ENCODE data around the gene MAGEL2. TPM values are rescaled to one million over a fixed set of nuclear protein-coding genes. Genes with fewer than 3 reads are reported as not detected.

MAGEL2 gene
- total RNA-seq (not detected), total RNA-seq (0 to 0.18 (median 0) reads per million in 172 experiments)
- not detected for polyA plus RNA-seq (2013, experiment 1 of 2)
- polyA plus RNA-seq (2013, experiment 2 of 2), result 0.50 TPM

DNA sequence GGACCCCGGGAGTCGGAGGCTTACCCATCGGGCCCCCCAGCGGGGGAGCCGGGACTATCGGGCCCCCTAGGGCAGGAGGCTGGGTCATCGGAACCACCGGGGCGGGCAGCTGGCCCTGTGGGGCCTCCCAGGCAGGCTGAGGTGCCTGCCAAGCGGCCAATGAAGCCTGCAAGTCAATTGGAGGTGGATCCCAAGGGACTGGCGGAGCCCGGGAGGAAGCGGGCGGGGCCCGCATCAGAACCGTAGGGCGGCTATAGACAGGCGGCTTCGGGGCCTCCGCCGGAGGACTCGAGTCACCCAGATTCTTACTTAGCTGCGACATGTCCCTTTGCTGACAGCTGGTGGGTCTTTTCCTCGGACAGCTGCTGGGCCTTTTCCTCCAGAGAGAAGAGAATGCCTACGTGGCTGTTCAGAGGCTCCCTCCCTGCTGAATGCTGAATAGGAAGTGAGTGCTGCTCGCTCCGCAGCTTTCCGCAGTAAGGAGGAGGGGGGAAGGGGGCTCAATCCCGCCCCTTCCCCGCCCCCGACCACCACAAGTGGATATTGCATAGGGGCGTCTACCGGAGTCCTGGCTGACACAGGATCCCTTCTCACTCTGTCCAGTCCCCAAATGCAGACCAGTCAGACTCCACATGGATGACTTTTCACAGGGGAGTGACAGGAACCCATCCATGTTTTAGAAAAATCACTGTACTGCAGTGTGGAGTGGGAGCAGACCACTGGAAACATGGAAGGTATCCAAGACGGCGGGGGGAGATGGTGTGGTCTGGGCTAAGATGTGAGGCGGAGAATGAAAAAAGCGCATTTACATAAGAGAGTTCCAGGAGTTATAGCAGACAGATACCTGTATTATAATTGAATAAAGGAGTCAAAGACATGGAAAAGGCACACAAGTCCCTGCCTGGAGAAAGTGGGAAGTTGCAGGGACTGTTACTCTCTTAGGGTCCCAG is at the start of gene MAGEL2:
Gene MAGEL2 (minus strand): TSS at position 447 of the 950 bp plus-strand sequence. CDS start 125 bp downstream, at position 322.
- Histone ChIP-seq H3K9me3 (ENCODE audit: control insufficient read depth in 1 of 2, insufficient read depth in 1 of 2, low read length in 2 of 2) (peaks cover 0 to 26% of the 10 kb centered on the region in 2 experiments), H3K36me3 (ENCODE audit: insufficient read depth, low read length) (no peaks in the 10 kb centered on the region), H3K4me1 (ENCODE audit: insufficient read depth, low read length) (no peaks in the 10 kb centered on the region), H3K4me3 (ENCODE audit: low read length) (no peak within 1 kb of the TSS), H3K27ac (ENCODE audit: low read depth in 1 of 2, low read length in 2 of 2) (no peak within 1 kb of the TSS), H3K27me3 (ENCODE audit: control insufficient read depth in 1 of 2, insufficient read depth in 2 of 2, low read length in 2 of 2) (peaks cover 6 to 7% of the 10 kb centered on the region in 2 experiments)
- no peak within 1 kb of the TSS for H3K27ac Mint-ChIP-seq
- H3K4me1 Mint-ChIP-seq (ENCODE audit: low read depth), result no peaks in the 10 kb centered on the region
- CTCF ChIA-PET, result no interaction called here
- POLR2A ChIA-PET, result interaction anchor here (0.6 kb wide), 1 partner anchor 190 kb away, joined by 3 read pairs; no protein-coding TSS in a partner anchor
- no peaks in the 10 kb centered on the region for H3K36me3 Mint-ChIP-seq (ENCODE audit: low read depth)
- H3K9me3 Mint-ChIP-seq, result no peaks in the 10 kb centered on the region
- no peak for DNase-seq
- ATAC-seq (ENCODE audit: poor library complexity), result no peak
- TF ChIP-seq, protein P1, sequence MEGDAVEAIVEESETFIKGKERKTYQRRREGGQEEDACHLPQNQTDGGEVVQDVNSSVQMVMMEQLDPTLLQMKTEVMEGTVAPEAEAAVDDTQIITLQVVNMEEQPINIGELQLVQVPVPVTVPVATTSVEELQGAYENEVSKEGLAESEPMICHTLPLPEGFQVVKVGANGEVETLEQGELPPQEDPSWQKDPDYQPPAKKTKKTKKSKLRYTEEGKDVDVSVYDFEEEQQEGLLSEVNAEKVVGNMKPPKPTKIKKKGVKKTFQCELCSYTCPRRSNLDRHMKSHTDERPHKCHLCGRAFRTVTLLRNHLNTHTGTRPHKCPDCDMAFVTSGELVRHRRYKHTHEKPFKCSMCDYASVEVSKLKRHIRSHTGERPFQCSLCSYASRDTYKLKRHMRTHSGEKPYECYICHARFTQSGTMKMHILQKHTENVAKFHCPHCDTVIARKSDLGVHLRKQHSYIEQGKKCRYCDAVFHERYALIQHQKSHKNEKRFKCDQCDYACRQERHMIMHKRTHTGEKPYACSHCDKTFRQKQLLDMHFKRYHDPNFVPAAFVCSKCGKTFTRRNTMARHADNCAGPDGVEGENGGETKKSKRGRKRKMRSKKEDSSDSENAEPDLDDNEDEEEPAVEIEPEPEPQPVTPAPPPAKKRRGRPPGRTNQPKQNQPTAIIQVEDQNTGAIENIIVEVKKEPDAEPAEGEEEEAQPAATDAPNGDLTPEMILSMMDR (IDR thresholded peaks at IDR 0.05), result no peak
- H3K27me3 Mint-ChIP-seq, result peaks cover 21% of the 10 kb centered on the region
- H3K4me3 Mint-ChIP-seq, result no peak within 1 kb of the TSS
- intact Hi-C loops (cut with DNase I, micrococcal nuclease), result loop anchor here in 1 of 2 experiments (2.0 kb wide), 1 partner anchor 1853 kb away; no protein-coding TSS in a partner anchor

- no peaks in the 10 kb centered on the region for H3K27me3 ChIP-seq (ENCODE audit: control insufficient read depth in 1 of 2, insufficient read depth in 2 of 2, low read length in 2 of 2)
- H3K4me1 Mint-ChIP-seq (ENCODE audit: low read depth), result no peaks in the 10 kb centered on the region
- H3K4me3 ChIP-seq (ENCODE audit: low read length), result no peak overlapping the region
- no peak overlapping the region for H3K27ac ChIP-seq (ENCODE audit: low read depth in 1 of 2, low read length in 2 of 2)
- no peaks in the 10 kb centered on the region for H3K36me3 ChIP-seq (ENCODE audit: insufficient read depth, low read length)
- ATAC-seq (ENCODE audit: poor library complexity) (no peak), DNase-seq (no peak)
- H3K27ac Mint-ChIP-seq, result no peak overlapping the region
- H3K9me3 Mint-ChIP-seq, result peaks cover 6% of the 10 kb centered on the region
- no peaks in the 10 kb centered on the region for H3K36me3 Mint-ChIP-seq (ENCODE audit: low read depth)
- peaks cover 0 to 5% of the 10 kb centered on the region in 2 experiments for H3K9me3 ChIP-seq (ENCODE audit: control insufficient read depth in 1 of 2, insufficient read depth in 1 of 2, low read length in 2 of 2)
- POLR2A ChIA-PET, result no interaction called here
- intact Hi-C loops (cut with DNase I, micrococcal nuclease), result no loop called here
- CTCF ChIA-PET, result no interaction called here
- no peak overlapping the region for H3K4me3 Mint-ChIP-seq
- TF ChIP-seq, protein P1 (IDR thresholded peaks at IDR 0.05), result no peak
- H3K27me3 Mint-ChIP-seq, result no peaks in the 10 kb centered on the region
- no peaks in the 10 kb centered on the region for H3K4me1 ChIP-seq (ENCODE audit: insufficient read depth, low read length)
Observed at GRCh38 chr15:23695282-23695681, 47.6 kb upstream of the MAGEL2 start.

- CTCF ChIA-PET, result no interaction called here
- no peaks in the 10 kb centered on the region for H3K27me3 Mint-ChIP-seq
Observed at GRCh38 chr15:23694592-23694991, 46.9 kb upstream of the MAGEL2 start.

More at GRCh38 chr15:23694592-23694991, 46.9 kb upstream of the MAGEL2 start:
- no peaks in the 10 kb centered on the region for H3K4me1 Mint-ChIP-seq (ENCODE audit: low read depth)
- peaks cover 6% of the 10 kb centered on the region for H3K9me3 Mint-ChIP-seq
- H3K4me3 Mint-ChIP-seq, result no peak overlapping the region
- POLR2A ChIA-PET, result no interaction called here
- ATAC-seq (ENCODE audit: poor library complexity), result no peak
- Histone ChIP-seq H3K9me3 (ENCODE audit: control insufficient read depth in 1 of 2, insufficient read depth in 1 of 2, low read length in 2 of 2) (peaks cover 0 to 6% of the 10 kb centered on the region in 2 experiments), H3K36me3 (ENCODE audit: insufficient read depth, low read length) (no peaks in the 10 kb centered on the region), H3K4me3 (ENCODE audit: low read length) (no peak overlapping the region), H3K27ac (ENCODE audit: low read depth in 1 of 2, low read length in 2 of 2) (no peak overlapping the region), H3K27me3 (ENCODE audit: control insufficient read depth in 1 of 2, insufficient read depth in 2 of 2, low read length in 2 of 2) (no peaks in the 10 kb centered on the region), H3K4me1 (ENCODE audit: insufficient read depth, low read length) (no peaks in the 10 kb centered on the region)
- intact Hi-C loops (cut with DNase I, micrococcal nuclease), result no loop called here
- no peak for DNase-seq
- H3K36me3 Mint-ChIP-seq (ENCODE audit: low read depth), result no peaks in the 10 kb centered on the region
- TF ChIP-seq, protein P1 (IDR thresholded peaks at IDR 0.05), result no peak
- H3K27ac Mint-ChIP-seq, result no peak overlapping the region
